LNCaP clone FGC (cell line): ENCODE data around the gene PABPN1.
A peak's percentile ranks its signal among the peaks of the same experiment; 100 is the strongest.

Experiments
- DNase-seq: peaks from one replicate; pipeline ENCODE4 v3.0.0-alpha.2; 2011; ENCODE audit warnings: low read depth
- H3K4me3 ChIP-seq: 2 replicates; pipeline ENCODE4 v1.5.1; 2011; ENCODE audit warnings: mild to moderate bottlenecking, low read depth, low read length, control low read depth
- TF ChIP-seq, protein P1 (sequence below): IDR thresholded peaks from 2 replicates; pipeline ENCODE4 v1.5.1; 2012; ENCODE audit warnings: mild to moderate bottlenecking; ENCODE audit not compliant: control insufficient read depth, insufficient read depth; ENCODE audit errors: extremely low read depth

The PABPN1 gene

DNA sequence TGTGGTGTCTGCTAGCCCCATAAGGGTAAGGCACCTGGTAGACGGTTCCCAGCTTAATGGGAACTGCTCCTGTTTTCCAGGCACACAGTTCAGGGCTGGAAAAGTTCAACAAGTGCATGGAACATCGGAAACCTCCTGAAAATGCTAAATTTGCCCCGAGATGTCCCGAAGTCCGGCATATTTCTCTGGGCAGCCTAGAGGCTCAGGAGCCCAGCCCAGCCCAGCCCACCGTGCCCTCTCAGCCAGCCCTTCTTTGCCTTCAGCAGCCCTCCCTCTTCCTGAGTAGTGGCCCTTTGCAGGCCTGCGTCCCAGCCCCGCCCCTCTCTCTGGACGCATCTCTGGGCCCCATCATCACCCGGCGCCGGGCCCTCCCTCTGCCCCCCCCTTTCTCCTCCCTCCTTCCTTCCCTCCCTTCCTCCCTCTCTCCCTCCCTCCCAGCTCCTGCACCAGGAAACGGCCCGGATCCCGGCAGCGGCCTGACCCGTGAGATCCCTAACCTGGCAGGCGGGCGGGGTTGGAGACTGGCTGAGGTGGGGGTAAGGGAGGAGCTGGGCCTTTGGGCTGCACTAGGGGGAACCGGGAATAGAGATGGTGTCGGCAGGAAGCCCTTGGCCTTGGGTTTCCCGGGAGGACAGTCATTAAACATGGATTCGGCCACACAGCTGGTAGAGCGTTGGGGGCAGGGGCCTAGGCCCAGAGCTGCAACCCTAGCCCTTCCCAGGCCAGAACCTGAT is 14.7 kb upstream of the PABPN1 start, which contains the start of gene BCL2L2:
Gene BCL2L2 (plus strand): TSS at position 422 of the 734 bp plus-strand sequence. CDS start 935 bp downstream, outside the sequence.
- TF ChIP-seq, protein P1, sequence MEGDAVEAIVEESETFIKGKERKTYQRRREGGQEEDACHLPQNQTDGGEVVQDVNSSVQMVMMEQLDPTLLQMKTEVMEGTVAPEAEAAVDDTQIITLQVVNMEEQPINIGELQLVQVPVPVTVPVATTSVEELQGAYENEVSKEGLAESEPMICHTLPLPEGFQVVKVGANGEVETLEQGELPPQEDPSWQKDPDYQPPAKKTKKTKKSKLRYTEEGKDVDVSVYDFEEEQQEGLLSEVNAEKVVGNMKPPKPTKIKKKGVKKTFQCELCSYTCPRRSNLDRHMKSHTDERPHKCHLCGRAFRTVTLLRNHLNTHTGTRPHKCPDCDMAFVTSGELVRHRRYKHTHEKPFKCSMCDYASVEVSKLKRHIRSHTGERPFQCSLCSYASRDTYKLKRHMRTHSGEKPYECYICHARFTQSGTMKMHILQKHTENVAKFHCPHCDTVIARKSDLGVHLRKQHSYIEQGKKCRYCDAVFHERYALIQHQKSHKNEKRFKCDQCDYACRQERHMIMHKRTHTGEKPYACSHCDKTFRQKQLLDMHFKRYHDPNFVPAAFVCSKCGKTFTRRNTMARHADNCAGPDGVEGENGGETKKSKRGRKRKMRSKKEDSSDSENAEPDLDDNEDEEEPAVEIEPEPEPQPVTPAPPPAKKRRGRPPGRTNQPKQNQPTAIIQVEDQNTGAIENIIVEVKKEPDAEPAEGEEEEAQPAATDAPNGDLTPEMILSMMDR: no peak
- H3K4me3 ChIP-seq: peak within 1 kb of the TSS; percentile 75
- peak; percentile 80 for DNase-seq

DNA sequence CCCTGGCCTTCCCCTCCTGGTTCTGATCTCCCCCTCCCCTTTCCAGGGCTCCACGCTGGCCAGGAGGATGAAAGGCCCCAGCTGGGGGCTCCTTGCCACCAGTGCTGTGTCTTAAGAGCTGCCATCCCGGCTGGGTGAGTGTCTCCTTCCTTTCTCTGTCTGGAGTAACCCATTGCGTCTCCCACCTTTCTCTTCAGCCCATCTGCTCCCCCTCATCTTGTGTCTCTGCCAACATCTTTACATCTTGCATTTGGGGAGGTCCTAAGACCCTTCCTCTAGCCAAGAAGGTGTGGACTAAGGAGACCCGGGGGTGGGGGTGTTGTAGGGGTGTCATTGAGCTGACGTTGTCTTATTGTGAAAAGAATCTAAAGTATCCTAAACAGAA is 14.1 kb upstream of the PABPN1 start:
- peak overlapping the region; percentile 75 for H3K4me3 ChIP-seq
- DNase-seq: no peak
- TF ChIP-seq, protein P1: no peak

DNA sequence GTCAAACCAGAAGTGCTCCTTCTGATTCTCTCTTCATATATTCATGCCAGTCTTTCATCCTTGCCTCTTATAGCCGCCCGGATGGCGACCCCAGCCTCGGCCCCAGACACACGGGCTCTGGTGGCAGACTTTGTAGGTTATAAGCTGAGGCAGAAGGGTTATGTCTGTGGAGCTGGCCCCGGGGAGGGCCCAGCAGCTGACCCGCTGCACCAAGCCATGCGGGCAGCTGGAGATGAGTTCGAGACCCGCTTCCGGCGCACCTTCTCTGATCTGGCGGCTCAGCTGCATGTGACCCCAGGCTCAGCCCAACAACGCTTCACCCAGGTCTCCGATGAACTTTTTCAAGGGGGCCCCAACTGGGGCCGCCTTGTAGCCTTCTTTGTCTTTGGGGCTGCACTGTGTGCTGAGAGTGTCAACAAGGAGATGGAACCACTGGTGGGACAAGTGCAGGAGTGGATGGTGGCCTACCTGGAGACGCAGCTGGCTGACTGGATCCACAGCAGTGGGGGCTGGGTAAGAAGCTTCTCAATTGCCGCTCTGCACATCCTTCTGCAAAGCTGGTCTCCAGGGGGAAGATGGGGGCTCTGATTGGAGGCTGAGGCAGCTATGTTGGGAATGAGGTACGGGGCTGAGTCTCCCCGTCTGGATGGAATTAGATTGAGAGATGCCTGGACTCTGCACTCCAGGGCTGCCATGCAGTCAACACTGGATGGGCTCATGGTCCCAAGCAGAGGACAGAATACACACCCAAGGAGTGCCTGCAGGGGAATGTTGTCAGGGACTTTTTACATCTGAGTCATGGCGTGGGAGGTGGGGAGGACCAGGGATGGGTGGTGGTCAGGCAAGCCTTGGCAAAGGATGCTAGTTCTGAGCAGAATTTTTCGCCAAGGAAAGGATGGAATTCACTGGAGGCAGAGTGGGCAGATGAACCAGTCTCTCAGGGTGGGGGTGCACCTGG is 13.3 kb upstream of the PABPN1 start:
- TF ChIP-seq, protein P1: no peak
- DNase-seq: no peak
- peak overlapping the region; percentile 75 for H3K4me3 ChIP-seq

DNA sequence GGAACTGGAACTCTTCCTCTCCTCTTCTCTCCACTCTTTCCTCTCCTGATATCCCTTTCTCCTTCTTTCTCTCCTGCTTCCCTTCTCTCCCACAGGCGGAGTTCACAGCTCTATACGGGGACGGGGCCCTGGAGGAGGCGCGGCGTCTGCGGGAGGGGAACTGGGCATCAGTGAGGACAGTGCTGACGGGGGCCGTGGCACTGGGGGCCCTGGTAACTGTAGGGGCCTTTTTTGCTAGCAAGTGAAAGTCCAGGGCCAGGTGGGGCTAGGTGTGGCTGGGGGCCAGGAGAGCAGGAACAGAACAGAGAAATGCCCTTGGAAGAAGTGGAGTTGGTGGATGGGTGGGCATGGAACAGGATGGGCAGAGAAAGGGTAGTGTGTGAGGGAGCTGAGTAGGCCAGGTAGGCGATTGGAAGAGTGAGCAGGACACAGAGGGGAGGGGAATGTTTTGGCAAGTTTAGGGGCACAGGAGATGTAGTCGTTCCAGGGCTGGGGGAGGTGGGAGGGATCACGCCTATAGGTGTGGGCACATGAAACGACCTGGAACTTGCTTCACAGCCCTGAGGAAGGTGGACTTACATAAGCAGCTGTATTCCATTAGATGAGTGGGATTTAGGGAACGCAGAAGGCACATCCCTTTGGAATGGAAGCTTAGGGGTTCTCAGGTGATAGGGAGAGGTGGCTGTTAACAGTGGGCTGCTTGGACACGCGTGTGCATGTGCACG is 12.4 kb upstream of the PABPN1 start:
- no peak for DNase-seq
- TF ChIP-seq, protein P1: no peak
- no peak overlapping the region for H3K4me3 ChIP-seq

DNA sequence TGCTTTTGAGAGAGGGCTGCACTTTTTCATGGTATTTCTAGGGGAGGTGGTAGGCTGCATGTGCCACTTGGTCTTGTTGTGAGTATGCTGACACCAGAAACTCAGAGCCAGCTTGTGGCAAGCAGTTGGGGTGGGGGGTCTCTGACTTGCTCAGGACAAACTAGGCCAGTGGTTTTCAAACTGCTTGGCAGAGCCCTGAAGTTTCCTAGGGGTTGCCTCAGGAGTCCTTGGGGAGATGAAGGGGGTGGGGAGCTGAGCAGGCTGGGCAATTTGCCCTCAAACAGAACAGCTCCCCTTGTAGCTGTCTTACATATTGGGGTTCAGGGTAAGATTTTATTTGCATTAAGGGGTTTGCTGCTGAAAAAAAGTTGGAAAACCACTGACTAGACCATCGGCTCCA is 10.7 kb upstream of the PABPN1 start:
- H3K4me3 ChIP-seq: no peak overlapping the region
- TF ChIP-seq, protein P1: no peak
- no peak for DNase-seq

DNA sequence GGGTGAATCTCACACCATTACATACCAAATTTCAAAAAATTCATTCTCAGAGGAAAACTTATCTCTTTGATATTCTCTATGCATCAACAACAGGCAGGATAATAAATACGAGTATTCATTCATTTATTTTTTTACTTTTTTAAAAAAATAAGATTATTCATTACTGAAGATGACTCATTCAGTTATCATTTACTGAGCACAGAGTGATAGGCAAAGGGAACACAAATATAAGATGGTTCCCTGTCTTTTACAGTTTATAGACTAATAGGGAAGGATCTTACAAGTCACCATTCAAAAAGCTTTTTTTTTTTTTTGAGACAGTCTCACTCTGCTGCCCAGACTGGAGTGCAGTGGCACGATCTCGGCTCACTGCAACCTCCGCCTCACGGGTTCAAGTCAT is 5.0 kb upstream of the PABPN1 start:
- no peak for DNase-seq
- TF ChIP-seq, protein P1: no peak
- H3K4me3 ChIP-seq: no peak overlapping the region
